OCI-LY7 (cell line): ENCODE data around the gene DNHD1. TPM values are rescaled to one million over a fixed set of nuclear protein-coding genes. Genes with fewer than 3 reads are reported as not detected.

Experiments used
- BruUV-seq: library from RNA; stranded (reverse); fragments of 400-500 nt; replicated peaks from 2 replicates; lab custom pipeline; 2021; lab: Mats Ljungman, UMichigan
- CTCF ChIA-PET: fragments of 300-600 bp; sonication (Branson Sonifier 250); formaldehyde crosslinking; loops from one replicate; lab custom pipeline; 2022; ENCODE audit warnings: antibody characterized with exemption; ENCODE audit not compliant: unreplicated experiment; lab: Charles Lee
- POLR2A ChIA-PET: fragments of 300-600 bp; sonication (Branson Sonifier 250); formaldehyde crosslinking; loops from one replicate; lab custom pipeline; 2022; ENCODE audit warnings: antibody characterized with exemption; lab: Charles Lee
- DNase-seq: peaks from one replicate; pipeline ENCODE4 v3.0.0-alpha.2; 2015; ENCODE audit warnings: low spot score
- H2AFZ ChIP-seq: fragments of 200-600 bp; sonication (generic), shearing (Covaris generic); 2 replicates; pipeline ENCODE4 v1.6.1; 2014; ENCODE audit warnings: mild to moderate bottlenecking, antibody characterized with exemption, low read length, moderate library complexity
- H3K27ac ChIP-seq: fragments of 200-600 bp; sonication (generic); 2 replicates; pipeline ENCODE4 v1.5.1; 2014; ENCODE audit warnings: mixed run types, low read depth, mild to moderate bottlenecking, moderate library complexity, low read length, inconsistent platforms; ENCODE audit not compliant: poor library complexity, severe bottlenecking
- H3K36me3 ChIP-seq: fragments of 200-600 bp; sonication (generic); 2 replicates; pipeline ENCODE4 v1.6.1; 2014; ENCODE audit warnings: mild to moderate bottlenecking, antibody characterized with exemption, low read length, moderate library complexity, mixed read lengths; ENCODE audit not compliant: insufficient read depth
- H3K4me1 ChIP-seq: fragments of 200-600 bp; sonication (generic); 2 replicates; pipeline ENCODE4 v1.5.1; 2014; ENCODE audit warnings: mild to moderate bottlenecking, low read length; ENCODE audit not compliant: insufficient read depth, poor library complexity, severe bottlenecking
- H3K4me2 ChIP-seq: fragments of 200-600 bp; sonication (generic); 2 replicates; pipeline ENCODE4 v1.6.1; 2014; ENCODE audit warnings: mild to moderate bottlenecking, low read length
- H3K4me3 ChIP-seq: fragments of 200-600 bp; sonication (generic); 2 replicates; pipeline ENCODE4 v1.5.1; 2014; ENCODE audit warnings: mild to moderate bottlenecking, low read depth, low read length; ENCODE audit not compliant: poor library complexity, severe bottlenecking
- H3K79me2 ChIP-seq: fragments of 200-600 bp; sonication (generic); 2 replicates; pipeline ENCODE4 v1.6.1; 2016; ENCODE audit warnings: low read depth, mild to moderate bottlenecking, low read length, moderate library complexity, mixed read lengths; ENCODE audit not compliant: insufficient read depth
- H3K9me2 ChIP-seq: fragments of 200-600 bp; sonication (generic); 2 replicates; pipeline ENCODE4 v1.6.1; 2016; ENCODE audit warnings: mild to moderate bottlenecking, low read length, mixed read lengths; ENCODE audit not compliant: insufficient read depth
- H3K9me3 ChIP-seq: fragments of 200-600 bp; sonication (generic); 2 replicates; pipeline ENCODE4 v1.6.1; 2014; ENCODE audit warnings: mild to moderate bottlenecking, mixed run types, low read length, mixed read lengths
- H4K20me1 ChIP-seq: fragments of 200-600 bp; sonication (generic); 2 replicates; pipeline ENCODE4 v1.6.1; 2014; ENCODE audit warnings: mild to moderate bottlenecking, antibody characterized with exemption, low read length, moderate library complexity, mixed read lengths; ENCODE audit not compliant: insufficient read depth
- CTCF ChIP-seq: fragments of 200-600 bp; sonication (generic); conservative IDR thresholded peaks from 2 replicates; pipeline ENCODE4 v1.5.1; 2014; ENCODE audit warnings: mild to moderate bottlenecking, antibody characterized with exemption, low read length, moderate library complexity, mixed read lengths
- EZH2phosphoT487 ChIP-seq: fragments of 200-600 bp; sonication (generic); IDR thresholded peaks from 2 replicates; pipeline ENCODE4 v1.6.1; 2018; ENCODE audit warnings: low read depth, borderline replicate concordance, mild to moderate bottlenecking, mixed run types, antibody characterized with exemption, low read length, moderate library complexity, mixed read lengths
- intact Hi-C: fragments of 100-400 bp; cut with micrococcal nuclease; formaldehyde crosslinking; loops from one replicate; pipeline ENCODE4 v1.10.0; 2022; ENCODE audit not compliant: unreplicated experiment
- total RNA-seq, 2 experiments: library from RNA; depleted of rRNA in 1 of 2; stranded (reverse); fragments of >200 nt in 1 of 2; shearing (Covaris generic) in 1 of 2; gene quantifications; 2 replicates each; pipeline ENCODE4 v1.2.3, GENCODE V29; 2014 to 2022

DNHD1 gene
- total RNA-seq, 2 experiments from 2014 or later: 24.3 to 52.7 TPM

GRCh38 chr11:6538945-6539344 is 41.9 kb downstream of the DNHD1 start:
- POLR2A ChIA-PET: no interaction called here
- intact Hi-C loops: no loop called here

GRCh38 chr11:6539748-6540268 is 42.7 kb downstream of the DNHD1 start:
- no peak for DNase-seq
- Histone ChIP-seq H2AFZ (no peak overlapping the region), H3K36me3 (peaks cover 8% of the 10 kb centered on the region; the same call in 1 of the 2 replicates), H3K4me3 (no peak overlapping the region), H3K27ac (no peak overlapping the region), H4K20me1 (no peaks in the 10 kb centered on the region), H3K9me3 (no peaks in the 10 kb centered on the region), H3K4me2 (no peak overlapping the region), H3K4me1 (no peaks in the 10 kb centered on the region), H3K79me2 (no peaks in the 10 kb centered on the region), H3K9me2 (no peaks in the 10 kb centered on the region)
- CTCF ChIA-PET: no interaction called here
- TF ChIP-seq EZH2phosphoT487: no peak
- no peak for TF ChIP-seq CTCF
- BruUV-seq: no TSS peak
- intact Hi-C loops: no loop called here
- POLR2A ChIA-PET: no interaction called here

More at GRCh38 chr11:6538945-6539344, 41.9 kb downstream of the DNHD1 start:
- no peak overlapping the region for H3K27ac ChIP-seq
- no TSS peak for BruUV-seq
- no peak overlapping the region for H3K4me3 ChIP-seq
- no peak overlapping the region for H3K4me2 ChIP-seq
- H3K4me1 ChIP-seq: no peaks in the 10 kb centered on the region
- H3K79me2 ChIP-seq: no peaks in the 10 kb centered on the region
- no peak overlapping the region for H2AFZ ChIP-seq
- no peak for TF ChIP-seq CTCF
- TF ChIP-seq EZH2phosphoT487: no peak
- H3K9me2 ChIP-seq: no peaks in the 10 kb centered on the region
- no peak for DNase-seq
- CTCF ChIA-PET: no interaction called here
- no peaks in the 10 kb centered on the region for H4K20me1 ChIP-seq
- no peaks in the 10 kb centered on the region for H3K9me3 ChIP-seq
- peaks cover 7% of the 10 kb centered on the region; the same call in 1 of the 2 replicates for H3K36me3 ChIP-seq

GRCh38 chr11:6541356-6541755 is 44.3 kb downstream of the DNHD1 start:
- POLR2A ChIA-PET: interaction anchor here (0.7 to 2.1 kb wide), 3 partner anchors 17 to 64 kb away, joined by 3 to 7 read pairs (median 3); no protein-coding TSS in a partner anchor
- no TSS peak for BruUV-seq

More at GRCh38 chr11:6541356-6541755, 44.3 kb downstream of the DNHD1 start:
- intact Hi-C loops: no loop called here
- TF ChIP-seq CTCF (no peak), EZH2phosphoT487 (no peak)
- Histone ChIP-seq H2AFZ (no peak overlapping the region), H3K9me2 (no peaks in the 10 kb centered on the region), H3K27ac (no peak overlapping the region), H3K4me3 (no peak overlapping the region), H3K36me3 (0 out of 2 replicates have a peak, but pooled peaks cover 8% of the 10 kb centered on the region), H4K20me1 (no peaks in the 10 kb centered on the region), H3K4me2 (no peak overlapping the region), H3K79me2 (no peaks in the 10 kb centered on the region), H3K9me3 (no peaks in the 10 kb centered on the region), H3K4me1 (no peaks in the 10 kb centered on the region)
- CTCF ChIA-PET: no interaction called here
- DNase-seq: no peak
